NB4 (cell line): ENCODE measurements around the gene MED28.

Experiments used
- CTCF ChIP-seq: IDR thresholded peaks from one replicate; pipeline ENCODE4 v1.5.1; 2012; ENCODE audit warnings: low read depth, low read length
- MAX ChIP-seq: IDR thresholded peaks from 2 replicates; pipeline ENCODE4 v1.6.1; 2011; ENCODE audit warnings: low read depth, low read length
- MYC ChIP-seq: IDR thresholded peaks from 2 replicates; pipeline ENCODE4 v1.6.1; 2011; ENCODE audit warnings: low read depth, low read length
- POLR2A ChIP-seq: IDR thresholded peaks from 2 replicates; pipeline ENCODE4 v1.6.1; 2011; ENCODE audit warnings: mild to moderate bottlenecking; ENCODE audit not compliant: insufficient read length; ENCODE audit errors: extremely low read depth

- no peak for TF ChIP-seq CTCF
- no peak for TF ChIP-seq POLR2A
- TF ChIP-seq MAX = no peak
- no peak for TF ChIP-seq MYC
Measured at GRCh38 chr4:17583941-17584340, 30.5 kb upstream of the MED28 start.
